Activated CD4-positive, alpha-beta T cell treated with anti-CD3 and anti-CD28 coated beads, Interleukin-2, Interleukin-4, amounts not matched to agents 100 ng/mL and 50 ng/mL, durations not matched to agents 16 hours and 8 hours (primary cell): Measurements from ENCODE around the gene ACTN1.

ENCODE experiments used
- DNase-seq: peaks from one replicate; pipeline ENCODE4 v3.0.0-alpha.2; 2020; ENCODE audit warnings: low spot score

Gene ACTN1

DNA sequence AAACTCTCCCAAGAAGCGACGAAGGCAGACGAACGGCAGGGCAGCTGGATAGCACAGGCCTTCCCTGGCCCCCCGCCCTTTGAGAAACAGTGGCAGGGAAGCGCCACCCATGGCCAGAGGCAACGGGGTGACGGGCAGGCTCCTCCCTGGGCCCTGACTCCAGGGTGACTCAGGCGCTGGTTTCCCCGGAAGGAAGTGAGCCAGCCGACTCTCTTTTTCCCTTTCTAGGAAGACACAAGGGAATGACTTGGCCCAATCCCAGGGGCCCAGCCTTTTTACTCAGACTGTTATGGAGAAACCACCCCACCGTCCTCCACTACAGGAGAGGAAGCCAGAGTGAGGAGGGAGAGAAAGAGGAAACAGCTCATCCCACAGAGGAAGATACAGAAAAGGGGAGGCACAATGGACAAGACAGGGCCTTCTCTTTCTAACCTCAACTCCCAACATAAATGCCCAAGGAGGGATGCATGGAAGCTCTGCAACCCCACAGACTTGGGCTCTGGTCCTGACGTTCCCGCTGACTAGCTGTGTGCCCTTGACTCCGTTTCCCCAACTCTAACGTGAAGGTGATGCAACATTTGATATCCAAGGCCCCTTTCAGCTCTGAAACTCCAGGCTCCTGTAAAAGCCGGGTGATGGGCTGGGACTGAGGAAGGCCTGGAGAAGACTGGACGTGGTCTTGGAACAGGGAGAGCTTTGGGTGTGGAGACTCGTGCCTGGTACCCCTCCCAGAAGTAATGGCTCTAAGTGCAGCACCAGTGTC lies 27.9 kb downstream of the ACTN1 start:
- DNase-seq: no peak

DNA sequence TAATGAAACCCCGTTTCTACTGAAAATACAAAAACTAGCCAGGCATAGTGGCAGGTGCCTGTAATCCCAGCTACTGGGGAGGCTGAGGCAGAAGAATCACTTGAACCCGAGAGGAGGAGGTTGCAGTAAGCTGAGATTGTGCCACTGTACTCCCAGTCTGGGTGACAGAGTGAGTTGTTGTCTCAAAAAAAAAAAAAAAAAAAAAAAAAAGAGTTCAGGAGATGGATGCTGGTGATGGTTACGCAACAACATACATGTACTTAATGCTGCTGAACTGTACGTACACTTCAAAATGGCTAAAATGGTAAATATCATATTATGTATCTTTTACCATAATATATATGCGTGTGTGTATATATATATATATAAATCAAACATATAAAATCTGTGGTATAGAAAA lies 29.0 kb downstream of the ACTN1 start:
- DNase-seq: no peak

DNA sequence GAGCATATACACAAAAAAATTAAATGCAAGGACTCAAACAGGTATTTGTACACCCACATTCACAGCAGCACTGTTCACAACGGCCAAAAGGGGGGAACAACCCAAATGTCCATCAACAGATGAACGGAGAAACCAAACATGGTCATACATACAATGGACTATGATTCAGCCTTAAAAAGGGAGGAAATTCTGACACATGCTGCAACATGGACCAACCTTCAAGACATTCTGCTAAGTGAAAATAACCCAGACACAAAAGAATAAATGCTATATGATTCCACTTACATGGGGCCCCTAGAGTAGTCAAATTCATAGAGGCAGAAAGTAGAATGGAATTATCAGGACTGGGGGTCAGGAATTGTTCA lies 29.5 kb downstream of the ACTN1 start:
- no peak for DNase-seq

DNA sequence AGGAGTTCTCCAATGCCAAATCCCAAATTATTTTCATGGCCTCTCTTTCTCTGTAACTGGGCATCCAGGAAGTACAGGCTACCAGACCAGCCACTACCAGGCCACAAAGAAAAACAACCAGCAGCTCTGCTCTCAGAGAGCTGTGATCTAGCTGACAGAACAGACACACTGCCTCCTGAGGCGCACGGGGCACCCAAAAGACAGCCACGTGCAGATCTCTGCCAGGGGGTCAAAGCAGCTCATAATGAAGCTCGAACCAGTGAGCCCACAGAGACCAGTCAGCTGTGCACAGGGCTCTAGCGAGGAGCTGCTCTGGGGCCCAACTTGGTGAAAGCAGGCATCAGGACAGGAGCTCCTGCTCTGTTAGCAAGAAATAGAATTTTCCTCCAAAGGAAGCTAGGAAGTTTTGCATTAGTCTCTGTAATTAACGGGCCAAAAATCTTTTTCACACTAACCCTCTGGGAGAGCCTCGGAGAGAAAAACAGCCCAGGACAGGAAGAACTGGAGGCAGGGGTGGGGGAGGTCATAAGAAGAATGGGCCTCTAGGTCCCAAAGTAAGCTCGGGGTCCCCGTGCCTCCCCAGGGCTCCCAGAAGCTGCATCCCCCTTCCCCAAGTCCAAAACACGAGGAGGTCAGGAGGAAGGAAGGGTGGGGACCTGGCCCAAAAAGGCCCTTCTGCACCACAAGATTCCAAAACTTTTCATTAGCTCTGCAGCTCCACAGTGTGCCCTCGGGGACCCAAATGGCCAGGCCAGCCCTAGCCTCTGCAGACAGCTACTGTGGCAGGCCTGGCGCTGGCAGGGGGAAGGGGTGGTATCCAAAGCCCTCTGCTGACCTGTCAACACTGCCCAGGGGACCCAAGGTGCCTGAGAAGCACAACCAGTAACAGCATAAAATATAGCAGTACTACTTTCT lies 30.2 kb downstream of the ACTN1 start:
- DNase-seq: no peak

DNA sequence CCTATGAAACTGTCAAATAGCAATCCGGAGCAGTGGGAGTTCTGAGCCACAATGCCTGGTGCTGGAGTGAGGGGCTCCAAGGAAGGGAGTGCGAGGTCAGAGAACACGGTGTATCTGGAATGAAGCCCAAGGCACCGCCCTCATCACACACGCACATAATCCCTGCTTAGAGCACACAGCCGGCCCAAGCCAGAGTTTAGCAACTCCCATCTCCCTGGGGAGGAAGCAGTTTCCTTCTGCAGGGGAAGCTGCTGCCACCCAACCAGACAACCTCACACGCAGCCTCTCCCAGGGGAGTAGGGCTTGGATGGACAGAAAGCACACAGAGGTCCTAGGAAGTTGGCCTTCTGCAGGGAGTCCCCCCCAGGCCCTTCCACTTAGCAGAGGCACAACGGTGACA lies 31.3 kb downstream of the ACTN1 start:
- DNase-seq: no peak

DNA sequence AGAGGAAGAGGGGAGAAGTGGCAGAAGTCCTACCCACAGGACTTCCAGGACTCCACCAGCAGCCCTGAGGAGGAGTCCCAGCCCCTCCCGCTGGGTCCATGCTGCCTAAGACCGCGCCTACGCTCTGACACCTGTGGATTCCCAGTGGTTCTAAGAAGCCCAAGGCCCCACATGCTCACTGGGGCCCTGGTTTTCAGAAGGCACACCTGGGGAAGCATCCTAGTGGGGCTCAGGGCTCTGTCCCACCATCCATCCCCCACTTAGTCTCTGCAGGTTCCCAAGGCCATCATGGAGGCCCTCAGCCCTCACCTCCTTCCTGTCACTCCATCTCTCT lies 32.6 kb downstream of the ACTN1 start:
- no peak for DNase-seq

DNA sequence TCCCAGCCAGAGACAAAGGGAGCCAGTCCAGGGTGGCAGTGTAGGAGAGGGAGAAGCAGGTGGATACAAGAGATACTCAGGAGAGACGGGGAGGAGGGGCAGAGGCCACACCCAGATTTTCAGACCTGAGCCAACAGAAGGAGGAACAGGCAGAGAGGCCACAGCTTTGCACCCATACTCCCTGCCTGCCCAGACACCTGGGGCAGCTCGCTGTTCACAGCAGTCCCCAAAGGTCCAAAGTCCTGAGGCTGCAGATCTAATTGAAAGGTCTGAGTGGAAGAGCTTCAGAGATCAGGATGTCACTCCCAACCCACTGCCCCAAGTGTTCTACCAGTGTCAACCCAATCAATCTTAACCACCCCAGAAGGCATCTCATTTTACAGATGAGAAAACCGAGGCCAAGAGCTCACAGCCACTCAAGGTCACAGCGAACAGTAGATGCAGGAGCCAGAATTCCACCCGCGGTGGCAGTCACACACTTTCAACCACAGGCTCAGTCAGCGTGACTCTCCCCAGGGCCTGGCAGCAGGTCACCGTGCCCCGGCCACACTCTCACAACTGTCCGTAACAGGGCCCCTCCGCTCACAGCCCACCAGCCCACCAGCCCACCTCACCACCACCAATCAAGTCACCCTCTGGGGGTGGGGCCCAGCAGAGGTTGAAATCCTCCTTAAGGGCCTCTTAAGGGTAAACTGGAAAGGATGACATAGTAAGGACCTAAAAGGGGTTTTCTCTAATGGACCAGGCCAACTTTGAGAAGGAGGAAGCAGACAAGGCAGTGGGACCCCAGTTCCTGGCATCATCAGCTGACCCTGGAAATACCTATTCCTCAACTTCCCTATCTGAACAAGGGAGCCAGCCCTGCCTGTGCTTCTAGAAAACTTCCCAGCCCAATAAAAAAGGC lies 33.3 kb downstream of the ACTN1 start:
- no peak for DNase-seq

DNA sequence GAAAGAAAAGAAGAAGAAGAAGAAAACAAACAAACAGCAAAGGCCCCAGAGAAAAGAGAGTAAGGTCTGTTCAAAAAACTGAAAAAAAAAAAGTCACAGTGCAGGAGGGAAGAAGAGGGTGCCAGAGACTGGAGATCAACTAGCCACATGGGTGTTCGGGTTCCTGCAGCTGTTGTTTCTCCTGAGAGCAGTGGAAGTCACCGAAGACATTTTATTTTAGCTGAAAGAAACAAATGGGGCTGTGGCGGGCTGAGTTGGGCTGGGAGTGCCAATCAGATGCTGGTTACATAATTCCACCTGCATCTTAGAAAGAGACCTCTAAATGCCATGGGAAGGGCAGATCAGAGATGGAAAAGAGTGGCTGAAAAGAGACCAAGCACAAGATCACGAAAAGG lies 33.9 kb downstream of the ACTN1 start:
- no peak for DNase-seq

DNA sequence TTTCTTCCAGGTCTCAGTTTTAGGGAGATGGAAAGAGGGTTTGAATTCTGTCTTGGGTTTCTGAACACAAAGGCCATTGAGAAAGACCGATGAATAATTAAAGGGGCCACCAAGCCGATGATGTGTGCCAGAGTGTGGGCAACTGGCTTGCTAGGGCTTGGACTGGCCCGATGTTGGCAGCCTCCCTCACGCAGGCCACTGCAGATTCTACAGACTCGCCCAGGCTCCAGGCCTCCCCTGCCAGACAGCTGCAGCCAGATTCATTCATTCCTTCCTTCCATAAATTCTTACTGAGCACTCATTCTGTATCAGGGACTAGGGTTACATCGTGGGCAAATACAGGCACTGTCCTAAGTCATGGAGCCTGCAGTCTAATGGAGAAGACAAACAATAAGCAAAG lies 34.9 kb downstream of the ACTN1 start:
- no peak for DNase-seq

DNA sequence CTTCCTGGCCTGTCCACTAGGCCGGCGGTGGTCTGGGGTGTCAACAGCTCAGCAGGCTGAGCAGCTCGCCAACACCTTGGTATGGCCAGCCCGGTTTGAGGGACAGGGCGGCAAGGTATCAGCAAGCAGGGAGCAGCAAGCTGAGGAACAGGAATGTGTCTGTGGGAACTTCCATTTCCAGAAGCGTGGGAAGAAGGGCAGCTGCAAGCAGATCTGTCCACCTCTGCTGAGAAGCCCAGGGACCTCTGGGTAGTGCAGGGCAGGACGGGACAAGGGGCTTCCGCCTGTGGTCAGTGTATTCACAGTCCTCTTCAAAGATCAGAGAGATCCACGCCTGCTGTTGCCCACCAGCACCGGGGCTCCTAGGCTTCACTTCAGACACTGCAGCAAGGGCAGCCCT lies 36.0 kb downstream of the ACTN1 start:
- DNase-seq: no peak

DNA sequence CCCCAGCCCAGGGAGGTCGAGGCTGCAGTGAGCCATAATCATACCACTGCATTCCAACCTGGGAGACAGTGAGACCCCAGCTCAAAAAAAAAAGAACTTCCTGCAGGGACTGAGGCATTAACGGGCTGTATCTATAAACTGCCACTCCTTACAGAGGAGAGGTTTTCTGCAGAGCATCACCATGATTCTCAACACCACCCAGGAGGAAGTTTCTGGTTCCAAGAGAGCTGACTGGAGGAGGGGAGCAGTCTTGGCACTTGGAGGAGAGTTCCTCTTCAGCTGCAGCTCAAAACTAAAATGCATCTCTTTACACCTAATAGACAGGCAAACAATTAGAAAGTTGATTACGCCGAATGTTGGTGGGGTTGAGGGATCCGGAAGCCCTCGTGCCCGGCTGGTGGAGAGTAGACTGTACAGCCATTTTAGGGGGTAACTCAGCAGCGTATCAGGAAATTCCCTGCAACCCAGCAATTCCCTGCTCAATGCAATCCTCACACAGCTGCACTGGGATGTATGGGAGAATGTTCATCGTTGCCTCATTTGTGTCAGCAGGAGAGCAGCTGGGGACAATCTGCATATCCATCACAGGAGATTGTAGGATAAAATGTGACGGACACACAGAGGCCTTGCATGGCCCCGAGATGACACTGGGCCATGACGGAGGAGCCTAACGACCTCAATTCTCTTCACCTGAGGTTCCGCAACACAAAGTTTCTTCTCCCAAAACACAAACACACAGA lies 36.6 kb downstream of the ACTN1 start:
- no peak for DNase-seq

DNA sequence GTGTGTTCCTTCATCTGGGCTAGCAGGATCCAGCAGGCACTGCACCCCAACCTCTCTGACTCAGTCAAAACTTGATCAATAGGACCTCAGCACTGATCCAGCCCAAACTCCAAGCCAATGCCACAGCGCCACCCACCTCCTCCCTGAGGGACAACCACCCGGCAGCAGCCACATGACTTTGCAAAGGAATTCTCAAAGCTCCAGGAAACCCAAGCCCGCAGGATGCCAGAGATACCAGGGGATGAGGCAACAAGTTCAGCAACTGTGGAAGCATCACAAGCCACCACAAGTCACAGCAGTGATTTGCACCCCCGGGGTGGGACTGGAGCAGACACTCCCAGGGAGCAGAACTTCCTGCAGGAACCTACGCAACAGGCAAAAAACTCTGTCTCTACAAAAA lies 37.3 kb downstream of the ACTN1 start:
- no peak for DNase-seq

DNA sequence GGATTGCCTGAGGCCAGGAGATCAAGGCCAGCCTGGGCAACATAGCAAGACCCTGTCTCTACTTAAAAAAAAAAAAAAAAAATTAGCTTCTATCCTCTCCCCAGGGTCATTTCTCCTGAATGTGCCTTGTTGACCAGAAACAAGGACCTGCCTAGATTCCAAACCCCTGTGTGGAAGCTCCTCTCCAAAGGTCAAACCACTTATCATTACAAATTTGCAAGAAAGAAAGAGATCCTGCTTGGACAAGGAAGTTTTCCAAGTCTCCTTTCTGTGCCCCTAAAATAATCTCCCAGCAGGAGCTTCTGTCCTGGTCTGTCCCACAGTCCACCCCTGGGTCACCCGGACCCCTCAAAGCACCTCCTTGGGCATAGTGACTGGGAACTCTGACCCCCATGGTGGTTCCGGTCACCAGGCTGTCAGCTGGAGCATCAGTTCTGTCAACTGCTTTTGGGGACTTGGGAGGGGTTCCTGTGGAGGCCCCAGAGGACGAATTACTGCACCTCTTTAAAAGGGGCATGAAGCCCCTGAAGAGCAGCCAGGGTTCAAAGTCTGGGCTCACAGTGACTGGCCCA lies 38.4 kb downstream of the ACTN1 start:
- no peak for DNase-seq

DNA sequence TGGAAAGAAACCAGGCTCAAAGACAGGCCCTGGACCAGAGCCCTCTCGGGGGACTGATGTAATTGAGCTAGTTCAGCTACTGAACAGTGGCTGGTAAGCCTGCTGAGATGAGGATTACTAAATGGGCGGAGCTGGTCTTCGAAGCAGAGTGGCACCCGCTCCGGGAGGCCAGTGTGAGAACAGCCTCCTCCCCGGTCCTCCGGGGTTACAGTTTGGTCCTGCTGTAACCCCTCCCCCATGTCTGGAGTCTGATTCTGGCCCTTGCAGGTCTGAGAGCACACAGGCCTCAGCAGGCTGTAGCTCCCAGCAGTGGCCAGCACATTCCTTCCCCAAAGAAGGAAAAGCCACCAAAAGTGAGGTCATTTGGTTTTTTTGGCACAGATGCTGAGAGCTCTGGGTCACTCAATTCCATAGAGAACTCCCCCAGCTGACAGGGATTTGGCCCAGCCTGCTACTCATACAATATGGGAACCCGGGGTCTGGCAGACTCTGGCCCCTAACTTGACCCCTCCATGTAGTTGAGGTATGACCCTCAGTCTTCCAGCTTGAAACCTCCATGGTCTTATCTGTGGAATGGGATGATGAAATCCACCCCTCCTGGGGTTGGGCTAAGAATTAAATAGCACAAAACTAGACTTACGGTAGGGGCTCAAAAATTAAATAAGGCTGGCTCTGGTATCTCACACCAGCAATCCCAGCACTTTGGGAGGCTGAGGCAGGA lies 39.0 kb downstream of the ACTN1 start:
- DNase-seq: no peak

DNA sequence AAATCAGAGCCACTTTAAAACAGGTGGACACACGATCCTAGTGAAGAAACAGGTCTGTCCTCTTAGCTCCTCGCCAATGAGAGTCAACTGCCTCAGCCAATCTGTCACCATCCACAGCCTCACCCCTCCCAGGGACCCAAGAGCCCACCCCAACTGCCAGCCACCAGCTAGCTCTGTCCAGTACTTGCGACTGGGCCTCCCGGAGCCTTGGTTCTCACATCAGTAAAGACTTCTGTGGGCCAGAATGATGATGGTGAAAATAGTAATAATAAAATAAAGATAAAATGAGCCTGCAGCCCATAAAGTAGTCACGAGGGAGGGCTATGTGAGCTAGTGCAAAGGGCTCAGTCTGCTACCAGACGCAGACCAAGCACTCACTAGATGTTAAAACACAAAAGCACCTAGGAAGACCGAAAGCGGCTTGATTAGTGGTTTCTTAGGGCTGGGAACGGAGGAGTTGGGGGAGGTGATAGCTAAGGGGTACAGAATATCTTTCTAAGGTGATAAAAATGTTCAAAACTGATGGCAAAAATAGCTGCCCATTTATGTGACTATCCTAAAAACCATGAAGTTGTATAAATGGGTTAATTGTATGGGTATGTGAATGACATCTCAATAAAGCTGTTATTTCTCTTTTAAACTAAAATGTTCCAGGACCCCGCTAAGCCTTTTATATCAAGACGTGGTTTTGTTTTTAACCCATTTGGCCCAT lies 39.8 kb downstream of the ACTN1 start:
- DNase-seq: no peak

DNA sequence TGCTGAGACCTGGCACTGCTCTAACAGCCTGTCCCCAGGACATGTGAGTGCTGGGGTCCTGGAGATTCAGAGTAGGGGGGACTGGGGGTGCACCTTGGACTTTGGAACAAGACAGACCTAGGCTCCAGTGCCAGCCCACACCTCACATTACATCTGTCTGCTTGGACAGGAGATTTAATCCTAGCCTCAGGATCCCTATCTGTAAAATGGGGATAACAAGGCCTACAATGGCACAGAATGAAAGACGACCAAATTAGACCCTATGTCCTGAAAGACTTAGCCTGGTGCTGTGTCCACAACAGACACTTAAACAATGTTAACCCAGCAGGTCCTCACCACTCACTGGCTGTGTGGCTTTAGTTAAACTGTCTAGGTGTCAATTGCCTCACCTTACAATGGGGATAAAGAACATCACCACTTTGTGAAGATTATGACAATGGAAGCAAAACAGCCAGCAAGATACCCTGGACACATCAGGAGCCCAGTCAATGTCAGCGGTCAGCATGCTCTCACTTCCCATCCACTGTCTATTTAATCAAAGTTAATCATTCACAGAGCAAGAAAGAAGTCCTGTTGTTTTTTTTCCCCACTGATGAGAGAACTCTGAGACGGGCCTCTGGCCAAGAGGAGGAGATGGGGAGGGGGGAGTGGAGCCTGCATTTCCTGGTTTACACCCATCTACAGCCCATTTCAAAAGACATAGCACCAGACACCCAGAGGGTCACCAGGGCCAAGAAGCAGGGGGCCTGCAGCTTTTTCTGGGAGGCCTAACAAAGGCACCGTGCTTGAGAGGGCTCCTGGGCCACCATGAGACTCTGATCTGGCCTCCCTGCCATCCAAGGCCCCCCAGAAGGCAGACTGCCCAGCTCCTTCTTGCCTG lies 40.6 kb downstream of the ACTN1 start:
- no peak for DNase-seq

DNA sequence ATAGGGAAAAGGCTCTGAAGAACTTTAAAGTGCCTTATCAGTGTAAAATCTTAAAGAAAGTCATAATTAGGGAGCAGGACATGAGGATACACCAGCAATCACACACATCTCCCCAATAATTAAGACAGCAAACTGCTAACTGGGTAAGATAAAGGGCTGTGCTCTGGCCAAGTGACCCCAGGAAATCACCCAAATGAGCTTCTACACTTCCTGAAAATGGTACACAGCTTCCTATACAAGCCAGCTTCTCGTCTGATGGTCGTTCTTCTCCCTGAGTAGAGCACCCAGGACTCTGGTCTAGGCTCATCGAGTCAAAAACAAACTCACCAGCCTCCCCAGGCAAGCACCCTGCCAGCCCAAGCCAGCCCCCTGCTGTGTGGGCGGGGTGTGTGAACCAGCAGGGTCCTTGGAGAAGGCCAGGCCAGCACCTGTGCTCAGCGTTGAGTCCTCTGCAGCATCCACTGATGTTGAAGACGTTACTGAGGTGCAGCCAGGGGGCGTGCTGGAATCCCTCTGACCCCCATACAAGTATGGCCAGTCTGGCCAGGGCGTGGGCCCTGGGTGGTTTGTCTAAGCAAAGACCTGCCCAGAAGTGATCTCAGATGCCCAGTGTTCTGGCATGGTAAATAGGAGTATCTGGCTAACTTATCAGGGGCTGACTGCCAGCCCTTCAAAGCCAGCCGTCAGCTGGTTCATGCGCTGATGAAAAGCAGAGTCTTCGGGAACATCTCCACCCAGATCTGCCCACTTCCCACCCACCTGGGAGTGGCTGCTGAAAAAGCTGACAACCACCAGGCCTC lies 41.4 kb downstream of the ACTN1 start:
- no peak for DNase-seq

DNA sequence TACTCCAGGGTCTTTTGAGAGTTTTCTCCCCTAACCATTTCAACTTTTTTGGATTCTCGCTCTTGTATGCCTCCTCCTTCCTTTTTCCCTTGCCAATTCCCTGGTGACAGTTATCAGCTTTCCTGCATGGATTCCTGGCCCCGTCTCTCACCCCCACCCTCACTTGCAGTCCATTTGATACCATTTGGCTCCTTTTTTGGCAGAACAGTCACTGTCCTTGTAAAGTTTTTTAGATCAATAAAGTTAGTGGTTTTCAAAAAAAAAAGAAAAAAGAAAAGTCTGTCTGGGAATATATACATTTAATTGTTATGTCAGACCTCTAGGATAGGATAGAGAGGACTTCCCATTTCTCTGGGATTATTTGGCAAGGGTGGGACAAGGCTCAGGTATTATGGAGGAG lies 42.1 kb downstream of the ACTN1 start:
- no peak for DNase-seq
